ENCODE measurements around the gene UCK2.

The UCK2 gene

GRCh38 chr1:165865633-165866340 is 38.4 kb downstream of the UCK2 start:
- no peak for DNase-seq (ENCODE audit: extremely low spot score)
- ChIA-PET POLR2A (no interaction called here), CTCF (no interaction called here)
- TF ChIP-seq FOXA1 (IDR thresholded peaks at IDR 0.05) (no peak), FOXM1 (IDR thresholded peaks at IDR 0.05; ENCODE audit: borderline replicate concordance) (no peak), CTBP1 (IDR thresholded peaks at IDR 0.05; ENCODE audit: borderline replicate concordance) (no peak), BHLHE40 (IDR thresholded peaks at IDR 0.05; ENCODE audit: borderline replicate concordance) (no peak), LEF1 (IDR thresholded peaks at IDR 0.05; ENCODE audit: borderline replicate concordance) (no peak), TARDBP (IDR thresholded peaks at IDR 0.05) (no peak)

GRCh38 chr1:165869343-165869742 is 41.9 kb downstream of the UCK2 start:
- DNase-seq (ENCODE audit: extremely low spot score) = no peak
- TF ChIP-seq LEF1 (IDR thresholded peaks at IDR 0.05; ENCODE audit: borderline replicate concordance) (no peak), SP1 (IDR thresholded peaks at IDR 0.05) (no peak), SUZ12 (IDR thresholded peaks at IDR 0.05) (no peak), L3MBTL2 (conservative IDR thresholded peaks at IDR 0.05) (no peak), ELF4 (IDR thresholded peaks at IDR 0.05) (no peak), FOXM1 (IDR thresholded peaks at IDR 0.05; ENCODE audit: borderline replicate concordance) (no peak), TARDBP (IDR thresholded peaks at IDR 0.05) (no peak), BHLHE40 (IDR thresholded peaks at IDR 0.05; ENCODE audit: borderline replicate concordance) (no peak), PKNOX1 (IDR thresholded peaks at IDR 0.05) (no peak), ZNF384 (IDR thresholded peaks at IDR 0.05) (no peak)
- ChIA-PET CTCF (no interaction called here), POLR2A (no interaction called here)

GRCh38 chr1:165871311-165872067 is 44.1 kb downstream of the UCK2 start:
- CTCF ChIA-PET = interaction anchor here (0.6 to 1.3 kb wide), 2 partner anchors 13 to 192 kb away, joined by 4 read pairs; no protein-coding TSS in a partner anchor
- DNase-seq (ENCODE audit: extremely low spot score) = no peak
- TF ChIP-seq LEF1 (IDR thresholded peaks at IDR 0.05; ENCODE audit: borderline replicate concordance) (peak; percentile 84; the same call in 1 of the 2 replicates), SUZ12 (IDR thresholded peaks at IDR 0.05) (no peak)
- POLR2A ChIA-PET = interaction anchor here (0.9 kb wide), 1 partner anchor 43 kb away, joined by 3 read pairs; no protein-coding TSS in a partner anchor

GRCh38 chr1:165873481-165873880 is 46.1 kb downstream of the UCK2 start:
- DNase-seq (ENCODE audit: extremely low spot score) = no peak
- ChIA-PET POLR2A (interaction anchor here (1.1 kb wide), 1 partner anchor 45 kb away, joined by 3 read pairs; no protein-coding TSS in a partner anchor), CTCF (no interaction called here)
- TF ChIP-seq PKNOX1 (IDR thresholded peaks at IDR 0.05) = no peak
- no peak for TF ChIP-seq HDGF (IDR thresholded peaks at IDR 0.05; ENCODE audit: borderline replicate concordance)
- no peak for TF ChIP-seq FOXM1 (IDR thresholded peaks at IDR 0.05; ENCODE audit: borderline replicate concordance)
- TF ChIP-seq FOXA1 (IDR thresholded peaks at IDR 0.05) = no peak
- TF ChIP-seq ELF4 (IDR thresholded peaks at IDR 0.05) = no peak
- TF ChIP-seq TARDBP (IDR thresholded peaks at IDR 0.05) = no peak
- no peak for TF ChIP-seq NFRKB (IDR thresholded peaks at IDR 0.05)

GRCh38 chr1:165874643-165875042 is 47.2 kb downstream of the UCK2 start:
- no peak for DNase-seq (ENCODE audit: extremely low spot score)
- ChIA-PET POLR2A (no interaction called here), CTCF (no interaction called here)
- TF ChIP-seq TARDBP (IDR thresholded peaks at IDR 0.05) (no peak), FOXA1 (IDR thresholded peaks at IDR 0.05) (no peak)

GRCh38 chr1:165875171-165875570 is 47.8 kb downstream of the UCK2 start:
- no peak for TF ChIP-seq SP1 (IDR thresholded peaks at IDR 0.05)
- no peak for TF ChIP-seq FOXA1 (IDR thresholded peaks at IDR 0.05)
- TF ChIP-seq ARNT (IDR thresholded peaks at IDR 0.05) = no peak
- no peak for TF ChIP-seq PKNOX1 (IDR thresholded peaks at IDR 0.05)
- no peak for TF ChIP-seq ZNF384 (IDR thresholded peaks at IDR 0.05)
- no peak for TF ChIP-seq FOXK2 (IDR thresholded peaks at IDR 0.05)
- no peak for TF ChIP-seq BHLHE40 (IDR thresholded peaks at IDR 0.05; ENCODE audit: borderline replicate concordance)
- TF ChIP-seq NFRKB (IDR thresholded peaks at IDR 0.05) = no peak
- TF ChIP-seq HDGF (IDR thresholded peaks at IDR 0.05; ENCODE audit: borderline replicate concordance) = no peak
- TF ChIP-seq LEF1 (IDR thresholded peaks at IDR 0.05; ENCODE audit: borderline replicate concordance) = no peak
- DNase-seq (ENCODE audit: extremely low spot score) = no peak
- ChIA-PET CTCF (no interaction called here), POLR2A (no interaction called here)

- no peak for DNase-seq (ENCODE audit: extremely low spot score)
- TF ChIP-seq SP1 (IDR thresholded peaks at IDR 0.05) = no peak
- no peak for TF ChIP-seq HDGF (IDR thresholded peaks at IDR 0.05; ENCODE audit: borderline replicate concordance)
- ChIA-PET POLR2A (no interaction called here), CTCF (no interaction called here)
Measured at GRCh38 chr1:165875604-165876003, 48.2 kb downstream of the UCK2 start.

Measured in HEK293T (cell line).